Fibroblast of skin of abdomen (primary cell): ENCODE measurements around the gene BANF2.

ENCODE experiments used
- DNase-seq: peaks from one replicate; pipeline ENCODE4 v3.0.0-alpha.2; 2013

The BANF2 gene

DNA sequence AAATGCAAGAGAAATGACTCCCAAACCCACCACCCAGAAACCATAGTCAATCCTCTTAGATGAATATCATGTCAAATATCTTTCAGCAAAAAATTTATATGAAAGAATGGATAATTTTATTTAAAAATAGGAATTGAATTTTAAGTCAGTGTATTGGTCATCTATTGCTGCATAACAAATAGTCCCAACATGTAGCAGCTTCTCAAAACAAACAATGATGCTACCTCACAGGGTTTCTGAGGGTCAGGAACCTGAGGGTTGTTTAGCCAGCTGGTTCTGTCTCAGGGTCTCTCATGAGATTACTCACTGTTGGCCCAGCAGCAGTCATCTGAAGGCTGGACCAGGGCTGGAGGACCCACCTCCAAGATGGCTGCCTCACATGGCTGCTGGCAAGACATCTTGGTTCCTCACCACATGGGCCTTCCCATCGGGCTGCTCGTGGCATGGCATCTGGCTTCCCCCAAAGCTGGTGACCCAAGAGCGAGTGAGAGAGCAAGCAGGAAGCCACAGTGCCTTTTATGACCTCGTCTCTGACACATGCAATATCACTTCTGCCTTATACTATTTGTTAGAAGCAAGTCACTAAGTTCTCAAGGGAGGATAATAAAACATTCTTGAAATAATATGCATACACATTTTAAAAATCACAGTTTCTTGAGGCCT is 36.3 kb downstream of the BANF2 start:
- no peak for DNase-seq

DNA sequence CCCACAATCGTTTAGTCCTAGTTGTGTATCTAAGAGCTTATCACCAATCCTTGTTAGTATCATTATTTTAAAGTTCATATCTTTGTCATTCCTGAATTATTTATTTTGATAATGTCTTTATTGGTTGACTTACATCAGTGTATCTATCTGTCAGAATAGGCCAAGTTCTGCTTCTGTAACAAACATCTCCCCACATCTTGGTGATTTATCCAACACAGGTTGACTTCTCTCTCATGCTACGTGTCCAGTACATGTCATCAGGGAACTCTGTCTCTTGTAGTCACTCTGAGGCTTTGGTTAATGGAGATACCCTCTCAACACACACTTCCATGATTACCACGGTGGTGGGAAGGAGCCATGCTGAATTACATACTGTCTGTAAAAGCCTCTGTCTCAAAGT is 38.4 kb downstream of the BANF2 start:
- DNase-seq = no peak

DNA sequence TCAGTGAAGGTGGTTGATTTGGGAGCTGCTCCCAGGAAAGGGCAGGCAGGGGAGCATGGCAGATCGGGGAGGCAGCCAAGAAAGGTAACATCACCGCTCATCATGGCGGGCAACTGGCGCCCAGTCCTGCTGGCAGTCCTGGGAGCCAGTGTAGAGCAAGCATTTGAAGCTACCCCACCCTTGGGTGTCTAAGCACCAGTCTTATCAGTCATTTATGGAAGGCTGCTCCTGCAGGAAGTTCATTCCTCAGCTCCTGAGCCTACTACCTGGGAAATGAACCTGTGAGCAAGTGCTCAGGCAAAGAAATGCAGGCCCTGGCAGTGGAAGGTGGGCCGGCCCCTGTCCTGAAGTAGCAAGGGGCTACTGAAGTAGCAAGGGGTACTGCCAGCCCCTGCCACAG is 41.5 kb downstream of the BANF2 start:
- DNase-seq = no peak

DNA sequence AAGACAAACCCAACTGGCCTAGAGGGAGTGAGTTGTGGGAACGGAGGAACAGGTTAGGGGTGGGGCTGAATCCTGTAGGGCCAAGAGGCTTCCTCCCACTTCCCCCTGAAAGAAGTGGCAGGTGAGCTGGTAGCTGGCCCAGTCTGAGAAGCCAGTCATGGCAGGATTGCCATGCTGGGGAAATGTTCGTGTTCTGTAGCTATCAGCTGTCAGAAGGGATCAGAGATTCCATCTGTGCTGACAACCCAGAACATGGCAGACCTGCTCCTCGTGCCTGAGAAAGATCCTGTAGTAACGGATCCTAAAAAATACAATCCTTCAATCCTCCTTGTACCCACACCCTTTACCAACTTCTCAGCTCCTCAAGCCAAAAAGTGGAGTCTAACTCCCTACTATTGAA is 43.0 kb downstream of the BANF2 start:
- no peak for DNase-seq

DNA sequence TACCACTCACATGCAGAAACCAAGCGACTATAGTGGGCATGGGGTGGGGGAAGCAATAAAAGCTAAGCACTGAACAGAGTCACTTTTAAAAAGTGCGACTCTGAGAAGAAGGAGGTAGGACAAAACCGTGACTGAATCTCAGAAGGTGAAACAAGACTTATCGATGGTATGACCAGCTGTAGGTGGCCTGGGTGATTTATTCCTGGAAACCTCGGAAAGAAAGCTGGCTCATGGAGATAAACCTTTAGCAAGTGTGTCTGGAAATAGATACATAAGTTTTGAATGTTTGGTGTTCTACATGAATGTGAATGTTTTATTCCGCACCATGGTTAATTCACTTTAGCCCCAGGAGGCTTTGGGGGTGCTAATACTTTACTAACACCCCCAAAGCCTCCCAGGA is 43.9 kb downstream of the BANF2 start:
- DNase-seq = no peak

DNA sequence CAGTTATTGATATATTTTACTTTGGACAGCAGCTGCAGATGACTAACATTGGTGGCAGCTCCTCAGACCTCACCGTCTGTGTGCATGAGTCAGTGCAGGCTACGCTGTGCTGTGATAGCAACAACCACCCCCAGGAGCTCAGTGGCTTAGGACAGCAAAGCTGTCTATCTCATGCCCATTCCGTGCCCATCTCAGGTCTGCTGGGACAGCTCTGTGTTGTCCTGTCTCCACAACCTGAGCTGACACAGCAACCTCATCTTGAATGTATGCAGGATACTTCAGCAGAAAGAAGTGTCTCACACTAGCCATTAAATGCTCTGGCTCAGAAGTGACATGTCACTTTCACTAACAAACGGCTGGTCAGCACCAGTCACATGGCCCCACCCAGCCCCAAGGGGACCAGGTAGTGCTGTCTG is 47.7 kb downstream of the BANF2 start:
- peak; percentile 84 for DNase-seq

DNA sequence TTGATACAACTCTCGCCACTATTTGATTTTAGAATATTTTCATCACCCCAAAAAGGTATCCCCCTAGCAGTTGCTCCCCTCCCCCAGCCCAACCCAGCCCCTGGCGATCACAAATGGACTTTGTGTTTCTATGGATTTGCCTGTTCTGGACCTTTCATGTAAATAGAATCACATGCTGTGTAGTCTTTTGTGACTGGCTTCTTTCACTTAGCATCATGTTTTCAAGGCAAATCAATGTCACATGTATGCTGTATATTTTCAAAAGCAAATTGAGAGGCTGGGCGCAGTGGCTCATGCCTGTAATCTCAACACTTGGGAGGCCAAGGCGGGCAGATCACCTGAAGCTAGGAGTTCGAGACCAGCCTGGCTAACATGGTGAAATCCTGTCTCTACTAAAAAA is 48.5 kb downstream of the BANF2 start:
- DNase-seq = no peak

DNA sequence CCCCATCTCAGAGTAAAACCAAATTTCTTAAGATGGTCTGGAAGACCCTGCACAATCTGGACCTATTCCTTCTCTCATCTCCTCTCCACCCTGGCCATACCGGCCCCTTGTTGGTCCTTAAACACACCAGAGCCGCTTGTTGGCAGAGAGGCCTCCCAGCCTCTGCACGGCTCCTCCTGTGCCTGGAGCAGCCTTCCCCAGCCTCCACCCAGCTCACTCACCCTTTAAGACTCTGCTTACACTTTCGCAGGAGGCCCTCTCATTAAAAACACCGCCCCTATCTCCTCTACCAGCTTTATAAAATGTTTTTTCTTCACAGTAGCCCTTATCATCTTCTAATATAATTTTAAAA is 49.8 kb downstream of the BANF2 start:
- no peak for DNase-seq

DNA sequence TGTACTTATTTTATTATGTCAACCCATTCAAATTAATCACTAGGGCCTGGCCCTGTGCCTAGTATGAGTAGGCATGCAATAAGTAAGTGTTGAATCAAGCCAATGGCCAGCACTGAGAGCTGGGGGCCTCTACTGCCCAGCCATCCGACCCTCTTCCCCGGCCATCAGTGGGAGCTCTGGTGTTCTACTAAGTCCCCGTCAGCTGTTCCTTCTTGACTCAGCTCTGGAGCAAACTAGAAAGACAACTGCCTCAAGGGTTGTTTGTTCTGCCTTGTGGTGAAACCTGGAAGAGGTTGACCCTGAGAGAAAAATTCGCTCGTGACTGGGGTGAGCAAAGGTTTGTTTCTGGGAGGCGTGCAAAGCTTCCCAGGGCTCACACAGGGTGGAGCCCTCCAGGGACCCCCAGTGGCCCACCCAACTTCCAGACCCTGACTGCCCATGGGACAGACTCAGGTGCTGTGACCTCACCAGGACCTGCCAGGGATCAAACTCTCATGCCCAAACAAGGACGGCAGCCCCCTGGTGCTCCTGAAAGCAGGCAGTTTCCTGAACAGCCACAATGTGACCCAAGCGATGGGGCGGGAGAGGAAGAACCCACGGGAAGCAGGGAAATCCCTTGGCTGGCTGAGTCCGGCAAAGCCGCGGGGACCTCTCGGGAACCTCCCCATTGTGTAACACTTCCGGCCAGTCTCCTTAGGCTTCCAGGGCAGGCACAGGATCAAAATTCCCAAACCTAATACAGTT is 50.4 kb downstream of the BANF2 start:
- peak; percentile 30 for DNase-seq

DNA sequence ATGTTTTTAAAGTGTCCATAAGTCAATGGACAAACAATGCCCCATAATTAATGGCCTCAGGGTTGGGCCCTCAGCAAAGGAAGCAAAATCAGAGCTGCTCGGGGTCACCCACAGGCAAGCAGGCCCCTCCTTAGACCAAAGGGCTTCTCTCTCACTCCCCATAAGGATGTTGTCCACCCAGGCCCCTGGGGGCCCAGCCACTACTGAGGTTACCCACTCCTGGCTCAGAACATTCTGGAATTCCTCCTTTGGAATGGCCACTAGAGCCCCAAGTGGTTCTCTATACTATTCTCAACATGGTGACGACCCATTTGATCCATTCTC is 50.9 kb downstream of the BANF2 start:
- DNase-seq = no peak

DNA sequence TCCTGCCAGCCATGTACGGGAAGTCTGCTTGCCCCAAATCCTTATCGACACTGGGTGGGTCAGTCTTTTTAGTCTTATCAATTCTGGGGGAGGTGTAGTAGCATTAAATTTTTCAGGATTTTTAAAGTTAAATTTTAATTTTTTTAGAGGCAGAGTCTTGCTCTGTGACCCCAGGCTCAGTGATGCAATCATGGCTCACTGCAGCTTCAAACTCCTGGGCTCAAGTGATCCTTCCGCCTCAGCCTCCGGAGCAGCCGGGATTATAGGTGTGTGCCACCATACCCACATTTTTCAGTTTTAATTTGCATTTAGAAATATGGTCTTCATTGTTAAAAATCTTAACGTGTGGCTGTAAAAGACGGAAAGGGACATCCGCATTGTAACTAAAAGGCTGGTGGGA is 51.9 kb downstream of the BANF2 start:
- DNase-seq = no peak

DNA sequence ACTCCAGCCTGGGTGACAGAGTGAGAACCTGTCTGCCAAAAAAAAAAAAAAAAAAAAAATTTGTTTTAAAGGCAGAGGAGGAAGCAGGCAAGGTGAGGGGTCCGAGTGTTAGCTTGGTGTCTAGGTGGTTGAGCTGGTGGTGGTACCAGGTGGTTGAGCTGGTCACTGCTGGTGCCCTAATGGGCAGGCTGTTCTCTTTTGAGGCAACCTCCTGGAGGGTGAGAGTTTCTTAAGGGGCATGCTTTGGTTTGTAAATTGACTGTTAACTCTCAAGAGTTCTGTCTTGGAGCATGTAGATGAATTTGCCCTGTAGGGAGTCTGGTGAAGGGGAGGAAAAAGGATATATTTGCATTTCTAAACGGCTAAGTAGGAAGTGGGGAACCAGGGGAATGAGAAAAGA is 52.7 kb downstream of the BANF2 start:
- no peak for DNase-seq

DNA sequence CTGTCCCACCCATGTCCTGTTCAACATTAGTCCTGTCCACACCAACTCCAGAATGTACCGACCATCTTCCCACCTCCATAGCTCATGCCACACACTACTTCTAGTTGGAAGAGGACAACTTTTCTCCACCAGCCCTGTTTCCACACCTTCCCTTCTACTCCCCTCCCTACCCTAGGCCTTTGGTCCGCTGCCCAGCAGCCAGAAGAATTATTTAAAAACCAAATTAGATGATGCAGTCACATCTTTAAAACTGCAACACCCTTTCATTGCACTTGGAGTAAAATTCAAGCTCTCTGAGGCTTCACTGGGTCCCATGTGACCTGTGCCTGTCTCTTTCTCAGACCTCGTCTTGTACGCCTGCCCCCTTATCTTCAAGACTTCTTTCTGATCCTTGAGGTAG is 53.8 kb downstream of the BANF2 start:
- DNase-seq = no peak

DNA sequence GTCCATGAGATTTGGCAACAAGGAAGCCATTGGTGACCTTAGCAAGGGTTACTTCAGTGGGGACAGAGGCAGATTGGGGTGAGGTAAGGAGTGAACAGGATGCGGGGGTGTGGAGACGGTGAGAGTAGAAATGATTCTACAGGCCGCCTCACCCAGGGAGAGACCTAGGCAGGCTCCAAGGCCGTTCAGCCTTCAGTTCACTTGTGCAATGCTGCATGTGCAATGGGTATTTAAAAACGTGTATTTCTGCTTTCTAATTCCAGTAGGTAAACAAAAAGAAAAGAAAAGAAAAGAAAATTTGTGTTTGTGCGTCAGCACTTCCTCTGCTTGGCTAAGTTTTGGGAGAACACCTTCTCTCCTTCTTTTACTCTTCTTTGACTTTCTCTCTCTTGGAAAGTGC is 56.8 kb downstream of the BANF2 start:
- no peak for DNase-seq

DNA sequence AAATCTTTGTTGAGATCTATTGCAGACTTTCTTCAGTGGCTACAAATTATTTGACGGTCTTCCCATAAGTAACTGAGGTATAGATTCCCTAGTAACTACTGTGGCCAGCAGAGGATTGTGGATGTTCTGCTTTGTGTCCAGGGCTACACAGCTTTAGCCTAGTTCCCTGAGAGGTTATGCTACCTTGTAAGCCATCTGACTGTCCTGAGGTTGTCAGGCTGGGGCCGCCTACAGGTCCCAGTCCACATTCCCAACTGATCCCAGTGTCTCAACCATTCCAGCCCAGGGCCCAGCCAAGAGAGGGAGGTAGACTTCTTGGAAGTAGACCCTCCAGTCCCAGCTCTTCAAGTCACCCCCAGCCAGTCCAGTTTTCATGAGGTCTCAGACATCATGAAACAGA is 57.7 kb downstream of the BANF2 start:
- DNase-seq = no peak

DNA sequence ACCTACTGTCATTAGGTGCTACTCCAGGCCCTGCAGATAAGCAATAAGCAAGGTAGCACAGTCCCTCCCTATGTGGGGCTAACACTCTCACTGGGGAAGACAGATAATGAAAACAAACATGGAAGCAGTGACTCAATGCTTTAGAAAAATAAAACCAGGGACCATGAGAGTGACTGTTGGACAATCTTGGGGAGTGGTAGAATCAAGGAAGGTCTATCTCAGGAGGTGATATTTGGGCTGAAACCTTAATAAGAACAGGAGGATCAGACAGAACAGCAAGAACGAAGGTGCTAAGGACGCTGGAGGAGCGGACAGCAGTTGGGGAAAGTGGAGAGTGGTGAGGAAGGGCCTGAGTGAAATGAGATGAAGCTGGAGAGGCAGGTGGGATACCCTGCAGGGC is 58.2 kb downstream of the BANF2 start:
- no peak for DNase-seq

DNA sequence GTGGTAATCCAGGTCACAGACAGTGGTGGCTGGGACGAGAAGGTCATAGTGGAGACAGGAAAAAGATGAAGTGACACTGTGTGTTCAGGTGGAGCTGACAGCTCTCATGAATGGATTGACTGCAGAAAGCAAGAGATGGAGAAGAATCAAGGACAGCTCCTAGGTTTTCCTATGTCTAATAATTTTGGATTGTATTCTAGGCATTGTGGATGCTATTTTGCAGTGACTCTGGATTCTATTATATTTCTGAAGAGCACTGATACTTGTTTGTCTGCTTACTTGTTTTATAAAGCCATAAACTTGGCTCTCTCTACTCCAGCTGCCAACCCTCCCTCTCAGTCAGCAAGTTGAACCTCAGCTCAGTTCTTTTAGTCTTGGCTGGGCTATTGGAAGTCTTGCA is 58.7 kb downstream of the BANF2 start:
- no peak for DNase-seq

DNA sequence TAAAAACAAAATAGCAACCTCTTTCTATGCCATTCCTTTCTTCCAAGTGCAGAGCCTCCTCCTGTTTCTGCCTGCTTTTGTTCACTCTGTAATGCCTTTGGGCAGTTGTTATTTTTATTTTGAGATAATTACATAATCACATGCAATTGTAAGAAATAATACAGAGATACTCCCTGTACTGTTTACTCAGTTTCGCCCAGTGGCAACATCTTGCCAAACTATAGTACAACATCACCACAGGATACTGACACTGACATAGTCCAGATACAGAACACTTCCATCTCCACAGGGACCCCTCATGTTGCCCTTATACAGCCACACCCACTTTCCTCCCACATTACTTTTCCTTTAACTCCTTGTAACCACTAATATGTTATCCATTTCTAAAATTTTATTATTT is 59.7 kb downstream of the BANF2 start:
- no peak for DNase-seq

DNA sequence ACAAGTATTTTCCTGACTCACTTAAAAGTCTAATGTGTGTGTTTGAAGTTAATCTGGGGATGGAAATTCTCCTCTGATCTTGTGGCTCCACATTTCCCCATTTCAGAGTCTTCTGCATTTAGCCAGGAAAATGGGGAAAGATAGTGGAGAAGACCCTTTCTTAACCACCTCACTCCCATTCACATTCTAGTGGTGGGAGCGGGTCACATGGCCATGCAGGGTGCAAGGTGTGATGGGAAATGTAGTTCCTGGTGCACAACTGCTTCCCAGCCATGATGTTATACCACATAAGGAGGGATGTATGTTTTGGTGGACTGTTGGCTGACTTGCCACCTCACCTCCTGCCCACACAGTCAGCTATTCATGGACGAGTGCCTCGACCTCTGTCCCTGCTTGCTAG is 61.8 kb downstream of the BANF2 start:
- no peak for DNase-seq

DNA sequence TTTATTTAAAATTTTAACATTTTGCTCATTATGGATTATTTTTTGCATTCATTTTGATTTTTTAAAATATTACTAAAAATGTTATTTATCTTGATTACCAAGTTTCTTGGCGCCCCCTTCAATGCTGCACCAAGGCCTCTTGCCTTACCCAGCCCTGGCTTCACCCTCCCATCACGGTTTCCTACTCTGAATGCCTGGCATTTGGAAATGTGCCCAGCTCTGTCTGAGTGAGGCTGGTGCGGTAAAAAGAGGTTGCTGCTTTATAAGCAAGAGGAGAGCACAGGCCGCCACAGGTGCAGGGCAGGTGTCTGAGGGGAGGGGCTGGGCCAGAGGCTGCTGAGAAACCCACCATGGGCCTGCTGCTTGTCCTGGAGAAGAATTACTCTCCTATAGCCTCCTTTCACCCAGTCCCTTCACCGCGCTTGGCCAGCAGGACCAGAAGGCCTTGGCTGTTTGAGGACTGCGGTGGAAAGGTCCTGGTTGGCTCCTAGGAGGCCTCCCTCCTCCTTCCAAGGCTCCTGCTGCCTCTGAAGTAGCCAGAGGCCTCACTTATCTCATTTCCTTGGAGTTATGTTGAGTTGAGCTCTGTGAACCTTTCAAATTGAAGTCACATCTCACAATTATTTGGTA is 62.6 kb downstream of the BANF2 start:
- no peak for DNase-seq

DNA sequence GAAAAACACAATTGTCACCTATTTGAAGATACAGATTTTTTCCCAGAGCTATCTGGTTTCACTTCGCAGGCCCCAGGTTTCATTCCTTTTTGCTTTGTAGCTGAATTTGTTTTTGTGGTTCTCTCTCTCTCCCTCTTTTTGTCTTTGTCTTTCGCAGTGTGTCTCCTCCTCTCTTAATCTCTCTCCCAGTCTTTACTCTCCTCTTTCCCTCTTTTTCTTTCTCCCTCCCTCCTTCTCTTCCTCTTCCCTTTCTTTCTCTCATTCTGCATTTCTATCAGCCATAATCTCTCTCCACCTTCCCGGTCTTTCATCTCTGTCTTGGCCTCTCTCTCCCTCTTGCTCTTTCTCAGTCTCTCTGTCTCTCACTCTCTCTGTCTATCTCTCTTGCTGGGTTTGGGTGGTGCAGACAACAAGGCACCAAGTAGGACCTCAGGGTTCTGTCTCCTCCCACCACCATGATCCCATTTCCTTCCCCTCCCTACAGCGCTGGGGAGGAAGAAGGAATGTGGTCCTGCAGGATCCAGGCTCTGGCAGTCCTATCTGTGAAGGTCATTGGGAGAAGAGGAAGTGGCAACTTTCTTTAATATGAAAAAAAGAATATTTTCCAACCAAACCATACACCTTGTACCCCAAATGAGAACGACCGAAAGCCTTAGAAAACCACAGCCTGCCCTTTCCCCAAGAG is 63.2 kb downstream of the BANF2 start:
- DNase-seq = no peak

DNA sequence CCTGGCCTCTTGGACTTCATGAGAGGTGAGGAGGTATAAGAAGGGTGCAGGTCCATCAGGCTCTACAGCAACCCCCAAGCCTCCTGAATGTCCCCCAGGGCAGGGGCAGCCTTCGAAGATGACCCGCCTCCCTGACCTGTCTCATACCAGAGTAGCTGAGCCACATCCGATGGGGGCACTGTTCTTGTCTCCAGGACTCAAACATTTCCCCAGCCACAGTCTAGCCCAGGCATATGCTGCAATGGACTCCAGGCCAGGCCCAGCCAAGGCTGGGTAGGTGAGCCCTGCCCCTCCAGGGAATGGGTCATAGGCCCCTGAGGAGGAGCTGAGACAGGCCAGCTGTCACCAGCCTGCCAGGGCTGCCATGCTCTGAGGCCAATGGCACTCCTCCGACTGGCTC is 65.3 kb downstream of the BANF2 start:
- DNase-seq = no peak

DNA sequence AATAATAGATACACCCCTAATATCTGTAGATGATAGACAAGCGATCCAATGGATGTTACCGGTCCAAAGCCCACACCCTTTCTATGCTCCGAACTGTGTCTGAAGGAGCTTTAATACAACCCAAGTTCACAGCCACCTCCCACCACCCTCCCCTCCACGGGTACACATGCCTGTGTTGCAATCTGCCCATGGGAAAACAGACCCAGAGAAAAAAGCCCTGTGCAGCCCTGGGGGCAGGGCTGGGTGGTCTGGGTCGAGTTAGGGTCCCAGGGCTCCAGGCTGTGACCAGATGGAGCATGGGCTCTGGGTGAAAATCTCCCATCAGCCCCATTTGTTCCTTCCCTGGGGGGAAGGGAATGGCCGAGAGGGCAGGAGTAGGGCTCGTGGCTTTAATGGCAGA is 65.8 kb downstream of the BANF2 start:
- DNase-seq = no peak

DNA sequence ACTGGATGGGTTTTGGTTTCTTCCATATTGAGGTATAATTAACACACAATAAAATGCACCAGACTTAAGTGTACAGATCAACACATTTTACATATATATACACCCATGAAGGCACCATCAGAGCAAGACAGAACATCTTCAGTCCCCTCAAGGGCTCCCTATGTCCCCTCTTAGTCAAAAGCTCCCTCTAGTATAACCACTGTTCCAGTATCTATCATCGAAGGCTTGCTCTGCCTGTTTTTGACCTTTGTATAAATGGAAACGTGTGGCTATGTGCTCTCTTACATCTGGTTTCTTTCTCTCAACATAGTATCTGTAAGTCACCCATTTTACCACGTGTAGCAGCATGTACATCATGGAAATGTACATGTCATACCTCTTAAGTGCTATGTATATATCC is 66.5 kb downstream of the BANF2 start:
- no peak for DNase-seq
